ENCODE measurements around the gene NTHL1.

NTHL1 gene

DNA sequence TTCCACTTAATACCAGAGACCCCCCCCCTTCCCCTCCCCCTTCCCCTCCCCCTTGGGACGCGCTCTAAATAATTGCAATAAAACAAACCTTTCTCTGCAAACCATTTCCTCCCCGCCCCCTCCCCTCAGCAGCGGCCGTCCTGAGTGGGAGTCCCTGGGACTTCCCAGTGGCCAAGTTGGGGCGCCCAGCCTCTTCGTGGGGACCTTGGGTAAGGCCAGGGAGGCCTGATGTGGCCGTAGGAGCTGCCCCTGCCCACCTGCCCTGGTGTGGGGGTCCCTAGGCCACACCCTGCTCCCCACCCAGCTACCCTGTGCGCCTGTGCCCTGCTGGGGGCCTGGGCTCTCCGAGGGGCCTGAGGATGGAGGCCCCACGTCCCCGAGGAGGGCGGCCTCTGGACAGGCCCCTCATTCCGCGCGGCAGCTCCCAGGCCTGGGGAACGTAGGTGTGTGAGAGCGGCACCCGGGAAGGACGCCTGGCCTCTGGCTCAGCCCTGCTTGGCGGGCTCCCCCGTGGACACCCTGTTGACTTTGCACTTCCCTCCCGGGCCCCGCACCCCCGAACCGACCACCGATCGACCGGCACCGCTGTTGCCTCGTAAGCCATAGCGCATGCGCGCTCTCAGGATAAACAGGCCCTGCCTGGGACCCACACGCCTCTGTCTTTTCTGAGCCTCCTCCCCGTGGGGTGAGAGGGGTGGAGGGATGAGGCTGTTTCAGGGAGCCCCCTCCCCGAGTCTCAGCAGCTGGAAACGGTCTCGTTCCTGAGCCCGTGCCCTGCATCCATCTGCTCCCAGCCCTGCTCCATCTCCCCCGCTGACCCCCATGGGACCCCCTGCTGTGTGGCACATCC is 9.0 kb downstream of the NTHL1 start:
- no peak overlapping the region for H3K4me3 ChIP-seq (replicated peaks in 1 of 2; ENCODE audit: low read depth in 2 of 2, low read length in 2 of 2)
- DNase-seq (ENCODE audit: low read depth in 2 of 2) = no peak
- TF ChIP-seq, protein P1, sequence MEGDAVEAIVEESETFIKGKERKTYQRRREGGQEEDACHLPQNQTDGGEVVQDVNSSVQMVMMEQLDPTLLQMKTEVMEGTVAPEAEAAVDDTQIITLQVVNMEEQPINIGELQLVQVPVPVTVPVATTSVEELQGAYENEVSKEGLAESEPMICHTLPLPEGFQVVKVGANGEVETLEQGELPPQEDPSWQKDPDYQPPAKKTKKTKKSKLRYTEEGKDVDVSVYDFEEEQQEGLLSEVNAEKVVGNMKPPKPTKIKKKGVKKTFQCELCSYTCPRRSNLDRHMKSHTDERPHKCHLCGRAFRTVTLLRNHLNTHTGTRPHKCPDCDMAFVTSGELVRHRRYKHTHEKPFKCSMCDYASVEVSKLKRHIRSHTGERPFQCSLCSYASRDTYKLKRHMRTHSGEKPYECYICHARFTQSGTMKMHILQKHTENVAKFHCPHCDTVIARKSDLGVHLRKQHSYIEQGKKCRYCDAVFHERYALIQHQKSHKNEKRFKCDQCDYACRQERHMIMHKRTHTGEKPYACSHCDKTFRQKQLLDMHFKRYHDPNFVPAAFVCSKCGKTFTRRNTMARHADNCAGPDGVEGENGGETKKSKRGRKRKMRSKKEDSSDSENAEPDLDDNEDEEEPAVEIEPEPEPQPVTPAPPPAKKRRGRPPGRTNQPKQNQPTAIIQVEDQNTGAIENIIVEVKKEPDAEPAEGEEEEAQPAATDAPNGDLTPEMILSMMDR (IDR thresholded peaks at IDR 0.05; ENCODE audit: low read depth, low read length) = no peak

DNA sequence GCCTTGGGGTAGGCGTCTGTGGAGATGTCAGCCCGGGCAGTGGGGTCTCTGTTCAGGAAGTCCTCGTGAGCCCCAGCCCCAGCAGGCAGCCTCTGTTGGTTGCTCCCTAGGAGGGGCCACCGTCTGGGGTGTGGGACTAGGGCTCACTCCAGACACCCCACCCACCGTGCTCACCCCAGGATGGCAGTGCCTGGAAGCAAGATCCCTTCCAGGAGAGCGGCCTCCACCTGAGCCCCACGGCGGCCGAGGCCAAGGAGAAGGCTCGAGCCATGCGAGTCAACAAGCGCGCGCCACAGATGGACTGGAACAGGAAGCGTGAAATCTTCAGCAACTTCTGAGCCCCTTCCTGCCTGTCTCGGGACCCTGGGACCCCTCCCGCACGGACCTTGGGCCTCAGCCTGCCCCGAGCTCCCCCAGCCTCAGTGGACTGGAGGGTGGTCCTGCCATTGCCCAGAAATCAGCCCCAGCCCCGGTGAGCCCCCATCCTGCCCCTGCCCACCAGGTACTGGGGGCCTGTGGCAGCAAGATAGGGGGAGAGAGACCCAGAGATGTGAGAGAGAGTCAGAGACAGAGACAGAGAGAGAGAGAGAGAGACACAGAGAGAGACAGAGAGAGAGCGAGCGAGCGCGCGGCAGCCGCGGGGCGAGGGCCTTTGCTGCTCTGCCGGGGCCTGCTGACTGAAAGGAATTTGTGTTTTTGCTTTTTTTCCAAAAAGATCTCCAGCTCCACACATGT is 9.8 kb downstream of the NTHL1 start:
- no peak overlapping the region for H3K4me3 ChIP-seq (replicated peaks in 1 of 2; ENCODE audit: low read depth in 2 of 2, low read length in 2 of 2)
- TF ChIP-seq, protein P1 (IDR thresholded peaks at IDR 0.05; ENCODE audit: low read depth, low read length) = no peak

DNA sequence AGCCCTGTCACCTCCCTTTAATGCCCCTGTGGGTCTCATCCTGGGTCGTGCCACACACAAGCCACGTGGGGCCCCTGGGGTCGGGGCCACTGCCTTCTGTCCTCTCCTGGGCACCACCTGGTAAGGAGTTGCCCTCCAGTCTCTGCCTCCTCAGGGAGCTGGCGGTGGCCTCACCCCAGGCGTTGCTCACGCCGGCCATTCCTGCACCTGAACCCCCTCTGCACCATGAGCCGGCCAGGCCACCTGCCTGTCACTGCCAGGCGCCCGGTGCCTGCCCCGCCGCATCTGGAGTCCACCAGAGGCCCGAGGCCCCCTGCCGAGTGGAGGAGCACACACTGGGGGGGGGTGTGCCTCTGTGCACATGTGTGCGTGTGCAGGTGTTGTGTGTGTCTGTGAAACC is 10.5 kb downstream of the NTHL1 start:
- TF ChIP-seq, protein P1 (IDR thresholded peaks at IDR 0.05; ENCODE audit: low read depth, low read length) = no peak

More for the DNA sequence above, 9.8 kb downstream of the NTHL1 start:
- DNase-seq (ENCODE audit: low read depth in 2 of 2) = no peak

DNA sequence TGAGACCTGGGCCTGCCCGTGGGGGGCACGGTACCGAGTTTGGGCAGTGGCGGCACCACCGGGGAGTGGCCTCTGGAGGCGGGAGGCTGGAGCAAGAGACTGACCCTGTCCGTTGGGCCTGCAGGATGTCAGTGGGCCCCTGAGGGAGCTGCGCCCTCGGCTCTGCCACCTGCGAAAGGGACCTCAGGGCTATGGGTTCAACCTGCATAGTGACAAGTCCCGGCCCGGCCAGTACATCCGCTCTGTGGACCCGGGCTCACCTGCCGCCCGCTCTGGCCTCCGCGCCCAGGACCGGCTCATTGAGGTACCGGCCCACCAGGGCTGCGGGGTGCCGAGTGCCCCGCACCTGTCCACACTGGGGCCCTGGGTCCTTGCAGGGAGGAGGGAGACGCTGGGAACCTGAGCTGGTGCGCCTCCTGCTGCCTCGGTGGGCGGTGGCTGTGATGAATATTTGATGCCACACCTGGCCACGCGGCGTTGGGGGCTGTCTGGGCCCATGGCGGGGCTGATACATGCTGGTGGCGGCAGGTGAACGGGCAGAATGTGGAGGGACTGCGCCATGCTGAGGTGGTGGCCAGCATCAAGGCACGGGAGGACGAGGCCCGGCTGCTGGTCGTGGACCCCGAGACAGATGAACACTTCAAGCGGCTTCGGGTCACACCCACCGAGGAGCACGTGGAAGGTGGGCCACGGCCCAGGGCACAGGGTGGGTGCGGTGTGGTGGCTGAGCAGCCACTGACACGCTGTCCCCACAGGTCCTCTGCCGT is 11.3 kb downstream of the NTHL1 start:
- DNase-seq (ENCODE audit: low read depth in 2 of 2) = no peak
- H3K4me3 ChIP-seq (replicated peaks in 1 of 2; ENCODE audit: low read depth in 2 of 2, low read length in 2 of 2) = peak overlapping the region in 1 of 2 donors; percentile 21
- TF ChIP-seq, protein P1 (IDR thresholded peaks at IDR 0.05; ENCODE audit: low read depth, low read length) = no peak

More for the DNA sequence above, 10.5 kb downstream of the NTHL1 start:
- DNase-seq (ENCODE audit: low read depth in 2 of 2) = no peak
- H3K4me3 ChIP-seq (replicated peaks in 1 of 2; ENCODE audit: low read depth in 2 of 2, low read length in 2 of 2) = no peak overlapping the region

DNA sequence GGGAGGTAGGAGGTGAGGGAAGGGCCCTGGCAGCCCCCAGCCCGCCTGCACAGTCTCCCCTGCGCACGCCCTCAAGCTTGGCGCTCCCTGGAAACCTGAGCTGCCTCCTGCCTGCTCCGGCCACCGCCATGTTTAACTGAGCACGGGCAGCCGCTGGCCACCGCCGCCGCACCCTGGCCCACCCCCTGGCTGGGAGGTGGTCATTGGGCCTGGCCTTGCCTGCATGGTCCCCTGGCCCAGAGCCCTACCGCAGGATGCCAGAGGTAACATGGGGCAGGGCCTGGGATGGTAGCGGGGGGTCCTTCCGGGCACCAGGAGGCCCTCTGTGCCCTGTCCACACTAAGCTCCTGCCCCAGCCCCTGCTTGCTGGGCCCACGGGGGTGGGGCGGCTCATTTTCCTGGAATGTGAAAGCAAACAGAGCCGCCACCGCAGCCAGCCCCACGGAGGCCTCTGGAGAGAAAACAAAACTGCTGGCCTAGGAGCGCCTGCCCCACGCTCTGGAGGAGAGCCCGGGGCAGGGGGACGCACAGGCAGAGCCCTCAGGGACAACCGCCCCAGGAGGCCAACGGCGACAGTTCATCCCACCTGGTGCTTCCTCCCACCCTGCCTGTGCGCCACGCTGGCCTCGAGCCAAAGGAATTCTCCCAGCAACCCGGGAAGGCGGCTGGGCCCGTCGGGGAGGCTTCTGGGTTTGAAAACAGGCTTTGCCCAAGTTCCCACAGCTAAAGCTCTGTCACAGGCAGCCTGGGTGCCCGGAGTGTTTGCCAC is 12.0 kb downstream of the NTHL1 start:
- TF ChIP-seq, protein P1 (IDR thresholded peaks at IDR 0.05; ENCODE audit: low read depth, low read length) = no peak
- DNase-seq (ENCODE audit: low read depth in 2 of 2) = peak; percentile 82 to 88
- peak overlapping the region in 1 of 2 donors; percentile 28 for H3K4me3 ChIP-seq (replicated peaks in 1 of 2; ENCODE audit: low read depth in 2 of 2, low read length in 2 of 2)

Data from cardiac fibroblast (primary cell).